ENCODE data around the gene SIRPG. TPM values are rescaled to one million over a fixed set of nuclear protein-coding genes. Genes with fewer than 3 reads are reported as not detected.

Gene SIRPG
- total and polyA plus RNA-seq, 2 donors from 2014 or later = 2.5 TPM; not detected in 1

GRCh38 chr20:1631309-1632151 is 26.0 kb downstream of the SIRPG start:
- no peak overlapping the region for H3K9ac ChIP-seq (ENCODE audit: low read length in 3 of 3)
- DNase-seq = no peak
- no peak for TF ChIP-seq CTCF (IDR thresholded peaks at IDR 0.05; ENCODE audit: borderline replicate concordance, extremely low read depth, insufficient read depth)
- no peak overlapping the region for H3K27ac ChIP-seq (ENCODE audit: low read depth in 2 of 2, low read length in 2 of 2)
- H3K4me1 ChIP-seq (ENCODE audit: control insufficient read depth in 2 of 3, insufficient read depth in 2 of 3, low read depth in 1 of 3, low read length in 3 of 3) = no peaks in the 10 kb centered on the region
- FAIRE-seq = no peak
- no peaks in the 10 kb centered on the region for H3K36me3 ChIP-seq (ENCODE audit: control insufficient read depth in 2 of 3, insufficient read depth in 3 of 3, low read length in 3 of 3)
- H3K27me3 ChIP-seq (ENCODE audit: control insufficient read depth, insufficient read depth, low read length) = no peaks in the 10 kb centered on the region
- H3K9me3 ChIP-seq (ENCODE audit: control insufficient read depth in 2 of 3, insufficient read depth in 1 of 3, low read length in 3 of 3) = no peaks in the 10 kb centered on the region
- no peak overlapping the region for H3K4me3 ChIP-seq (ENCODE audit: low read length in 3 of 3)
- intact Hi-C loops (cut with DNase I) = no loop called here

- DNase-seq = no peak
- FAIRE-seq = no peak
- intact Hi-C loops (cut with DNase I) = no loop called here
- H3K4me1 ChIP-seq (ENCODE audit: control insufficient read depth in 2 of 3, insufficient read depth in 2 of 3, low read depth in 1 of 3, low read length in 3 of 3) = no peaks in the 10 kb centered on the region
- no peak overlapping the region for H3K27ac ChIP-seq (ENCODE audit: low read depth in 2 of 2, low read length in 2 of 2)
- no peaks in the 10 kb centered on the region for H3K36me3 ChIP-seq (ENCODE audit: control insufficient read depth in 2 of 3, insufficient read depth in 3 of 3, low read length in 3 of 3)
- no peak overlapping the region for H3K4me3 ChIP-seq (ENCODE audit: low read length in 3 of 3)
- no peak overlapping the region for H3K9ac ChIP-seq (ENCODE audit: low read length in 3 of 3)
- no peak for TF ChIP-seq CTCF (IDR thresholded peaks at IDR 0.05; ENCODE audit: borderline replicate concordance, extremely low read depth, insufficient read depth)
- no peaks in the 10 kb centered on the region for H3K9me3 ChIP-seq (ENCODE audit: control insufficient read depth in 2 of 3, insufficient read depth in 1 of 3, low read length in 3 of 3)
- H3K27me3 ChIP-seq (ENCODE audit: control insufficient read depth, insufficient read depth, low read length) = no peaks in the 10 kb centered on the region
These were observed 27.4 kb downstream of the SIRPG start for GRCh38 chr20:1630186-1630585.

- H3K9ac ChIP-seq (ENCODE audit: low read length in 3 of 3) = no peak overlapping the region
- FAIRE-seq (no peak), DNase-seq (no peak)
- H3K9me3 ChIP-seq (ENCODE audit: control insufficient read depth in 2 of 3, insufficient read depth in 1 of 3, low read length in 3 of 3) = no peaks in the 10 kb centered on the region
- H3K27ac ChIP-seq (ENCODE audit: low read depth in 2 of 2, low read length in 2 of 2) = no peak overlapping the region
- H3K4me1 ChIP-seq (ENCODE audit: control insufficient read depth in 2 of 3, insufficient read depth in 2 of 3, low read depth in 1 of 3, low read length in 3 of 3) = no peaks in the 10 kb centered on the region
- no peak for TF ChIP-seq CTCF (IDR thresholded peaks at IDR 0.05; ENCODE audit: borderline replicate concordance, extremely low read depth, insufficient read depth)
- no peak overlapping the region for H3K4me3 ChIP-seq (ENCODE audit: low read length in 3 of 3)
- no peaks in the 10 kb centered on the region for H3K36me3 ChIP-seq (ENCODE audit: control insufficient read depth in 2 of 3, insufficient read depth in 3 of 3, low read length in 3 of 3)
- intact Hi-C loops (cut with DNase I) = no loop called here
- no peaks in the 10 kb centered on the region for H3K27me3 ChIP-seq (ENCODE audit: control insufficient read depth, insufficient read depth, low read length)
These were observed 28.3 kb downstream of the SIRPG start for GRCh38 chr20:1629321-1629720.
